Measurements from ENCODE around the gene WWC1. TPM values are rescaled to one million over a fixed set of nuclear protein-coding genes. Genes with fewer than 3 reads are reported as not detected.
A peak's percentile ranks its signal among the peaks of the same experiment; 100 is the strongest.

The WWC1 gene
- total RNA-seq, 1 donor from 2014 or later = 18.7 TPM

DNA sequence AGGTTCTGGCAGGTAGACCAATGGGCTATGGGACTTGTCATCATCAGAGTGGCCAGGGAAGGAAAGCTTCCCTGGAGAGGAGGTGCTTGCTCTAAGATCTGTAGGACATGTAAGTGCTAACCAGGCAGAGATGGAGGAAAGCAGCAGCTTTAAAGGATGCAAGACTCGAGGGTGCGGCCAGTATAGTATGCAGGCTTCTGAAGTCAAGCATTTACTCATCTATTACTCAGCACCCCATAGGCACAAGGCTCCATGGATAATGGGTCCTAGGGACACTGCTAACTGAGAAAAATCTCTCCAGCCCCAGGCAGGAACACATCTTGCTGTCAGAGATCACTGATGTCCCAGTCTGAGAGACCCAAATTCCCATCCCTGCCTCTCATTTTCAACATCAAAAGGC is 49.7 kb downstream of the WWC1 start:
- Histone ChIP-seq H3K27ac (no peak overlapping the region), H3K27me3 (no peaks in the 10 kb centered on the region), H3K4me3 (no peak overlapping the region), H3K36me3 (no peaks in the 10 kb centered on the region), H3K9me3 (no peaks in the 10 kb centered on the region), H3K4me1 (no peaks in the 10 kb centered on the region)
- TF ChIP-seq POLR2AphosphoS5 (IDR thresholded peaks at IDR 0.05; ENCODE audit: insufficient read depth in 1 of 2, low read depth in 1 of 2) = no peak
- TF ChIP-seq, protein P1, sequence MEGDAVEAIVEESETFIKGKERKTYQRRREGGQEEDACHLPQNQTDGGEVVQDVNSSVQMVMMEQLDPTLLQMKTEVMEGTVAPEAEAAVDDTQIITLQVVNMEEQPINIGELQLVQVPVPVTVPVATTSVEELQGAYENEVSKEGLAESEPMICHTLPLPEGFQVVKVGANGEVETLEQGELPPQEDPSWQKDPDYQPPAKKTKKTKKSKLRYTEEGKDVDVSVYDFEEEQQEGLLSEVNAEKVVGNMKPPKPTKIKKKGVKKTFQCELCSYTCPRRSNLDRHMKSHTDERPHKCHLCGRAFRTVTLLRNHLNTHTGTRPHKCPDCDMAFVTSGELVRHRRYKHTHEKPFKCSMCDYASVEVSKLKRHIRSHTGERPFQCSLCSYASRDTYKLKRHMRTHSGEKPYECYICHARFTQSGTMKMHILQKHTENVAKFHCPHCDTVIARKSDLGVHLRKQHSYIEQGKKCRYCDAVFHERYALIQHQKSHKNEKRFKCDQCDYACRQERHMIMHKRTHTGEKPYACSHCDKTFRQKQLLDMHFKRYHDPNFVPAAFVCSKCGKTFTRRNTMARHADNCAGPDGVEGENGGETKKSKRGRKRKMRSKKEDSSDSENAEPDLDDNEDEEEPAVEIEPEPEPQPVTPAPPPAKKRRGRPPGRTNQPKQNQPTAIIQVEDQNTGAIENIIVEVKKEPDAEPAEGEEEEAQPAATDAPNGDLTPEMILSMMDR (IDR thresholded peaks at IDR 0.05) = no peak
- TF ChIP-seq POLR2A (IDR thresholded peaks at IDR 0.05) = no peak
- intact Hi-C loops (cut with DNase I) = no loop called here
- no peak for DNase-seq (ENCODE audit: extremely low spot score in 2 of 2)

DNA sequence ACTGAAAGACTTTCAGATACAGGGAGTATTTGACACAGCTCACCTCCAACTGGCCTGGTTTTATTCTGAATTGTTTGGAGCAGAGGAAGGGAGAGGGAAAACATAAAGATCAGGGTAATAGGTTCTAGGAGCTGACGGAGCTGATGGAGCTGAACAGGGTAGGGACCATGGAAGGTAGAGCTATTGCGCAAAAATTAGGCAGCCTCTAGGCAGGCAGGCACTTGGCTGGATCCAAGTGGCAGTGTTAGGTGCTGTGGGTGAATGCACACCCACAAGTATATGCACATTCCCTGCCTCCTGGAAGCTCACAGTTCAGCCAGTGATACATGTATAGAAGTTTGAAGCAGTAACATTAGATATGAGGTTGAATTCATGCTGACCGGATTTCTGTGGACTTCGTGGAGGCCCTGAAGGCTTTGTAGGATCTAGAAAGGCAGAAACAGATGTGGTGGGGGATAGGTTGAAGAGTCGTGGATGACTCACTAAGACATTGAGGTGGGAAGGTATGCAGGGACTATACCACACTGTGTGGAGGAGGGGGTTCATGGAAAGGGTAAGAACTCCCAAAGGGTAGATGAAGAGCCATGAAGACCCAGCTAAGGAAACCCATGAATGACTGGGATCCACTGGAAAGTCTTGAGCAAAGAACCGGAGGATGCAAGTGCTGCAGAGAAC is 50.8 kb downstream of the WWC1 start:
- no peaks in the 10 kb centered on the region for H3K36me3 ChIP-seq
- TF ChIP-seq, protein P1 (IDR thresholded peaks at IDR 0.05) = no peak
- TF ChIP-seq POLR2A (IDR thresholded peaks at IDR 0.05) = no peak
- no peak for TF ChIP-seq POLR2AphosphoS5 (IDR thresholded peaks at IDR 0.05; ENCODE audit: insufficient read depth in 1 of 2, low read depth in 1 of 2)
- H3K27ac ChIP-seq = no peak overlapping the region
- no peaks in the 10 kb centered on the region for H3K9me3 ChIP-seq
- DNase-seq (ENCODE audit: extremely low spot score in 2 of 2) = no peak
- no peak overlapping the region for H3K4me3 ChIP-seq
- intact Hi-C loops (cut with DNase I) = no loop called here
- H3K27me3 ChIP-seq = no peaks in the 10 kb centered on the region
- H3K4me1 ChIP-seq = no peaks in the 10 kb centered on the region

DNA sequence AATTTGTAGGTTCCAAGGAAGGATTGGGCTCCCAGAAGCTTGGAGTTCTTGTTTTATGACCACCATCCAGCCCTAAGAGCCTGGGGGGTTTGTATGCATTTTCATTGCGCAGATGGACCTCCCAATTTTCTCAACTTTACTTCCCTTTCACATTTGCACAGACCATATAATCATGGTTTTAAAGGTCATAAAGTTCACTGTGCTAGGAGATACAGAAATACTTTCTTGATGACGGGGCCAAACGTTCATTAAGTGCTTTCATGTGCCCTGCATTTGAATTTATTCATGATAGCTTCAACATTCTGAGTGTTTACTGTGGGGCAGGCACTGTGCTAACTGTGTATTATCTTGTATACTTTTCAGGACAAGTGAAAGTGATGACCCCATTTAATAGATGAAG is 51.5 kb downstream of the WWC1 start:
- H3K27ac ChIP-seq = no peak overlapping the region
- TF ChIP-seq POLR2A (IDR thresholded peaks at IDR 0.05) (no peak), POLR2AphosphoS5 (IDR thresholded peaks at IDR 0.05; ENCODE audit: insufficient read depth in 1 of 2, low read depth in 1 of 2) (no peak)
- TF ChIP-seq, protein P1 (IDR thresholded peaks at IDR 0.05) = no peak
- H3K4me1 ChIP-seq = no peaks in the 10 kb centered on the region
- no peaks in the 10 kb centered on the region for H3K36me3 ChIP-seq
- no peaks in the 10 kb centered on the region for H3K27me3 ChIP-seq
- DNase-seq (ENCODE audit: extremely low spot score in 2 of 2) = no peak
- no peak overlapping the region for H3K4me3 ChIP-seq
- no peaks in the 10 kb centered on the region for H3K9me3 ChIP-seq
- intact Hi-C loops (cut with DNase I) = no loop called here

DNA sequence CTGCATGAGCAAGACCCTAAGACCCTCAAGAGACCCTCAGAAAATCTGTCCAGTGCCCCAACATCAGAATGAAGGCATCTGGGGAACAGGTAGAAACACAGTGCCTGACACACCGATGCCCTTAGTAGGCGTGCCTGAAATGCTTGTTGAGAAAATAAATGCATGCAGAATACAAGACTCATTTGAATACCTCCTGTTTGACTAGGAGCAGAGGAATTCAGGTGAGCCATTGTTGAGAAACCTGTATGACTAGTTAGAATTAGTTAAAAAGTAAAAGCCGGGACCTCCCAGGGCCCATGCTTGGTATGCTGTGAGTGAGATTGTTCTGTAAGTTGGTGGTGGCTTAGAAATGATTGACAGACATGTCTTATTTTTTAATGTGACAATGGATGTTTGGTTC is 55.0 kb downstream of the WWC1 start:
- Histone ChIP-seq H3K9me3 (no peaks in the 10 kb centered on the region), H3K27ac (no peak overlapping the region), H3K4me3 (no peak overlapping the region), H3K36me3 (no peaks in the 10 kb centered on the region), H3K27me3 (no peaks in the 10 kb centered on the region), H3K4me1 (no peaks in the 10 kb centered on the region)
- DNase-seq (ENCODE audit: extremely low spot score in 2 of 2) = no peak
- TF ChIP-seq POLR2A (IDR thresholded peaks at IDR 0.05) (no peak), POLR2AphosphoS5 (IDR thresholded peaks at IDR 0.05; ENCODE audit: insufficient read depth in 1 of 2, low read depth in 1 of 2) (peak in 1 of 2 donors; percentile 60)
- TF ChIP-seq, protein P1 (IDR thresholded peaks at IDR 0.05) = no peak
- intact Hi-C loops (cut with DNase I) = no loop called here

DNA sequence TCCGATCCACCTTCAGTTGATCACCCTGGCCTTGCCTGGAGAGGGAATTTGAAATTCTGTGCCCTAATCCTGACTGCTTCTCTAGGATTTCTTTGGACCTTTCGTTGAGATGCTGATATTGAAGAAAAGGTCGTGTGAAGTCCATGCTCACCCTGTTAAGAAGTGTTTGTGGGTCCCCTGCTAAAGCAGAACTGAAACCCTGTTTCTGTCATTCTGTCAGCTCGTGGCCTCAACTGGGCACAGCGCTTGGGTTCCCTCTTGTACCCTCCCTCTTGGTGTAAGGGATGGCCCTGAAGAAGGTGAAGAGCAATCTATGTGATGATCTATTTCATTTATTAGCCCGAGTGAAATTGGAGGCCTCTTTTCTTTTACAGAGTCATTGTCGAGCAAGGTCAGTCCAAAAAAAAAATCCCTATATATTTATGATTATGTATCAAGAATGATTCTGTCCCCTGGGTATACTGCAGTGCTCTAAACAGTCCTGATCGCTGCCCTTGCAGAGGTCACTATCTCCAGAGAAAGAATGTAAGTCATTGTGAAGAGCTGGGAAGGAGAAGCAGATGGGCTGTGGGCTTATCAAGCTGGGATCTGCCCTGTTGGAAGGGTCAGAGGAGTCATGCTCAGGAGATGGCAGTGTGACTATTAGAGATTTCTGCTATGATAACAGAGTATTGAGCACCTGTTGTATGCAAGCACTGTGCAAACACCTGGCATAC is 56.1 kb downstream of the WWC1 start:
- no peaks in the 10 kb centered on the region for H3K36me3 ChIP-seq
- no peak for DNase-seq (ENCODE audit: extremely low spot score in 2 of 2)
- no peaks in the 10 kb centered on the region for H3K4me1 ChIP-seq
- H3K27me3 ChIP-seq = no peaks in the 10 kb centered on the region
- no peak overlapping the region for H3K4me3 ChIP-seq
- intact Hi-C loops (cut with DNase I) = no loop called here
- TF ChIP-seq POLR2AphosphoS5 (IDR thresholded peaks at IDR 0.05; ENCODE audit: insufficient read depth in 1 of 2, low read depth in 1 of 2) (no peak), POLR2A (IDR thresholded peaks at IDR 0.05) (no peak)
- TF ChIP-seq, protein P1 (IDR thresholded peaks at IDR 0.05) = no peak
- H3K9me3 ChIP-seq = no peaks in the 10 kb centered on the region
- no peak overlapping the region for H3K27ac ChIP-seq

Data from vagina (tissue), 2 donors.